Lower leg skin (tissue), 3 donors: ENCODE results near the gene FARP1.

Experiments
- POLR2A ChIP-seq, 2 donors: fragments of 450-650 bp; IDR thresholded peaks; one replicate each; pipeline ENCODE4 v1.6.1; 2016 to 2017; ENCODE audit warnings: antibody characterized with exemption in 2 of 2, mild to moderate bottlenecking in 1 of 2, moderate library complexity in 1 of 2
- TF ChIP-seq, protein P1 (sequence below), 3 donors: fragments of 450-650 bp; IDR thresholded peaks; one replicate each; pipeline ENCODE4 v1.5.1; 2016; ENCODE audit warnings: antibody characterized with exemption in 3 of 3, mild to moderate bottlenecking in 3 of 3, moderate library complexity in 2 of 3

DNA sequence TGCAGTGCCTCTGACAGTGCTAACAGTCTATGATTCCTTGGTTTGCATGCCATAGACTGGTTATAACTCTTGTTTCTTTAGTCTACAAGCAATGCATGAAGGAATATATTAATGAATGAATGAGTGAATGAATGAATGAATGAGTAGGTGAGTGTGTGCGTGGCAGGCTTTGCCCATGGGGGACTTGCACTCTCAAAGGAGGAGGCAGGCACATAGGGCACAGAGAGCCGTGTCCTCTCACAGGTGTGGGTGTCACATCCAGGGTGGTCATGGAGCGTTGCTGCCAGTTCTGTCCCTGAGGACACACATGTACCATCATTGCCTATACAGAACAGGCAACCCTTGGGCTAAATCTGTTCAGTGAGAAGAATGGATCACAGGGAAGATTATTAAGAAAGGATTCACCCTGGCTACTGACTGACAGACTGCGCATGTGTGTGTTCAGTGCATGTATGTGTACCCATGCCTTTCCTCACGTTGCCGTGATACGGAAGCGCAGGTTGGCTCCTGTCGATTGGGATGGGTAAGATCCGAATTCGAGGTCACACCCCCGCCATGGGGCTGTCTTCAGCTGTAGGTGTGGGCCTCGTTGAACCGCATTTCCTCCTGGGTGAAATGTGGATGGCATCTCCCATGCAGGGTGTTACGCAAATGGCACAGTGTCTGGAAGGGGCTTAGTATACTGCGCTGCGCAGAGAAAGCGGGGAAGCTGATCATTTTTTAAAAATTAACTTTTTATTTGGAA lies 272.6 kb downstream of the FARP1 start:
- TF ChIP-seq, protein P1, sequence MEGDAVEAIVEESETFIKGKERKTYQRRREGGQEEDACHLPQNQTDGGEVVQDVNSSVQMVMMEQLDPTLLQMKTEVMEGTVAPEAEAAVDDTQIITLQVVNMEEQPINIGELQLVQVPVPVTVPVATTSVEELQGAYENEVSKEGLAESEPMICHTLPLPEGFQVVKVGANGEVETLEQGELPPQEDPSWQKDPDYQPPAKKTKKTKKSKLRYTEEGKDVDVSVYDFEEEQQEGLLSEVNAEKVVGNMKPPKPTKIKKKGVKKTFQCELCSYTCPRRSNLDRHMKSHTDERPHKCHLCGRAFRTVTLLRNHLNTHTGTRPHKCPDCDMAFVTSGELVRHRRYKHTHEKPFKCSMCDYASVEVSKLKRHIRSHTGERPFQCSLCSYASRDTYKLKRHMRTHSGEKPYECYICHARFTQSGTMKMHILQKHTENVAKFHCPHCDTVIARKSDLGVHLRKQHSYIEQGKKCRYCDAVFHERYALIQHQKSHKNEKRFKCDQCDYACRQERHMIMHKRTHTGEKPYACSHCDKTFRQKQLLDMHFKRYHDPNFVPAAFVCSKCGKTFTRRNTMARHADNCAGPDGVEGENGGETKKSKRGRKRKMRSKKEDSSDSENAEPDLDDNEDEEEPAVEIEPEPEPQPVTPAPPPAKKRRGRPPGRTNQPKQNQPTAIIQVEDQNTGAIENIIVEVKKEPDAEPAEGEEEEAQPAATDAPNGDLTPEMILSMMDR (IDR thresholded peaks at IDR 0.05): no peak
- TF ChIP-seq POLR2A (IDR thresholded peaks at IDR 0.05): no peak
